ENCODE results near the gene PTGR3.
"Not testable (repeated sequence)": the region's sequence is repeated elsewhere in the genome, so short reads cannot be mapped to it uniquely, and the experiment has no call there.

Gene PTGR3

DNA sequence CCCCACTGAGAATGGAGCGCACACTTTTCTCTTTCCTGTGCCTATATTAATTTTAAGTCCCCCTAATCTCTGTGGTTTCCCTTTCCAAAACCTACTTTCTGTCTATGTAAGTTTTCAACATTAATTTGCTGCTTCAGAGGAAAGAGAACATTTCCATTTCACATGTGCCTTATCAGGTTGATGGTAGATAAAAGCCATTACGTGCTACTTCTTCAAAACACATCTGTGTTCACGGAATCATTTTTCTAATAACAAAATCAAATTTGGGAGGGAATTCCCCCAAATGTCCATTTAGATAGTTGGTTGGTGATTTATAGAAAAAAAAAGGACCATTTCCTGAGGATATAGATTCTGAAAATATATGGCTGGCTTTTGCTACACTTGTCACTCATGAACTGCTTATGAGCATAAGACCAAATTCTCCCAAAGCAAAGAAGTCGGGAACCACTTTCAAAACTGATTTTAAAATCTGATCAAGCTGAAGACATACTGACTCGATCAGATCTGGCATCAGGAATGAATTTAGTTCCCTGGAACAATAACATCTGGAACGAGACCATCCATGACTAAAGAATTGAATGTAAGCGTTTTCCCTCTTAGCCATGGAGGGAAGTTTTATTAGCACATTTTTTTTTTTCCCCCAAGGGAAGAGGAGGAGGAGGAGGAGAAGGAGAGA, 8.2 kb downstream of the PTGR3 start:
- no peaks in the 10 kb centered on the region for H3K9me3 ChIP-seq (ENCODE audit: severe bottlenecking)
- H3K27ac ChIP-seq, result no peak overlapping the region
- DNase-seq, result no peak
- H3K27me3 ChIP-seq (ENCODE audit: insufficient read depth, low read depth, severe bottlenecking), result no peaks in the 10 kb centered on the region
- no peak overlapping the region for H3K4me3 ChIP-seq (ENCODE audit: low read depth, low read length)
- peaks cover 25% of the 10 kb centered on the region for H3K36me3 ChIP-seq
- TF ChIP-seq, protein P1, sequence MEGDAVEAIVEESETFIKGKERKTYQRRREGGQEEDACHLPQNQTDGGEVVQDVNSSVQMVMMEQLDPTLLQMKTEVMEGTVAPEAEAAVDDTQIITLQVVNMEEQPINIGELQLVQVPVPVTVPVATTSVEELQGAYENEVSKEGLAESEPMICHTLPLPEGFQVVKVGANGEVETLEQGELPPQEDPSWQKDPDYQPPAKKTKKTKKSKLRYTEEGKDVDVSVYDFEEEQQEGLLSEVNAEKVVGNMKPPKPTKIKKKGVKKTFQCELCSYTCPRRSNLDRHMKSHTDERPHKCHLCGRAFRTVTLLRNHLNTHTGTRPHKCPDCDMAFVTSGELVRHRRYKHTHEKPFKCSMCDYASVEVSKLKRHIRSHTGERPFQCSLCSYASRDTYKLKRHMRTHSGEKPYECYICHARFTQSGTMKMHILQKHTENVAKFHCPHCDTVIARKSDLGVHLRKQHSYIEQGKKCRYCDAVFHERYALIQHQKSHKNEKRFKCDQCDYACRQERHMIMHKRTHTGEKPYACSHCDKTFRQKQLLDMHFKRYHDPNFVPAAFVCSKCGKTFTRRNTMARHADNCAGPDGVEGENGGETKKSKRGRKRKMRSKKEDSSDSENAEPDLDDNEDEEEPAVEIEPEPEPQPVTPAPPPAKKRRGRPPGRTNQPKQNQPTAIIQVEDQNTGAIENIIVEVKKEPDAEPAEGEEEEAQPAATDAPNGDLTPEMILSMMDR (IDR thresholded peaks at IDR 0.05; ENCODE audit: low read depth, low read length), result no peak

DNA sequence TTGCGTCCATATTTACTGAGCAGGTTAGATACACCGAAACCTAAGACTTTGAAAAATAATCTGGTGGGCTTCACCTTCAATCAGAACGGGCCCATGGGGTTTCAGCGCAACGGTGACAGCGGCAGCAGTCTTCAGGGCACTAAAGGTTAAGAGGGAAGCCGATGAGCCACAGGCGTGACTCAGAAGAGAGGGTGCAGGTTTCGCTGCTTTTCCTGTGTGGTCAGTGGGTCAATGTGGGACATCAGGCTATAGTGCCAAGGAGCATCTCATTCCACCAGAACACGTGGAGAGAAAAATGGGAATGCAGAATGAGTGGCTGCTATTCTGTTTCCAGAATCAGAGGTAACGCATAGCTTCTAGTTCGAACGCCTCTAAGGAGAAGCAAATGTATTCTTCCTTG, 8.9 kb downstream of the PTGR3 start:
- no peak for DNase-seq
- Histone ChIP-seq H3K9me3 (ENCODE audit: severe bottlenecking) (no peaks in the 10 kb centered on the region), H3K4me3 (ENCODE audit: low read depth, low read length) (no peak overlapping the region)

DNA sequence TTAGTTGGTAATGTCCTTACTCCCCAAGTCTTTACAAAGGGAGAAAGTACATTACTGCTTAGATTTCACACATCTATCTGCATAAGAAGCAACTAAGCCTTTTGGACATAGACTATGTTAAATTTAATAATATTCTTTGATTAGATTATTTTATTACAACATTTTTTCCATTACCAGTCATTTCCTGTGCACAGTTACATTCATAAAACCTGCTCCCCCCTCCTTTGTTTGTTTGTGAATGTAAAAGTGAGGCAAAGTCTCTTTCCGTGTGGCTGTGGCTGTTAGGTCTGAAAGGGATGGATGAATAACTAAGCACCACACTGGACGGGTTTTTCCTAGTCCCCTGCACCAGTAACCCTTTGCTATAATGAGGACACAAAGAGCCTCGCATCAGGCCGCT, 9.6 kb downstream of the PTGR3 start:
- Histone ChIP-seq H3K27me3 (ENCODE audit: insufficient read depth, low read depth, severe bottlenecking) (no peaks in the 10 kb centered on the region), H3K27ac (no peak overlapping the region), H3K4me3 (ENCODE audit: low read depth, low read length) (no peak overlapping the region), H3K36me3 (peaks cover 25% of the 10 kb centered on the region), H3K9me3 (ENCODE audit: severe bottlenecking) (no peaks in the 10 kb centered on the region)
- TF ChIP-seq, protein P1 (IDR thresholded peaks at IDR 0.05; ENCODE audit: low read depth, low read length), result no peak
- no peak for DNase-seq

More for the DNA sequence above, 8.9 kb downstream of the PTGR3 start:
- peaks cover 25% of the 10 kb centered on the region for H3K36me3 ChIP-seq
- H3K27ac ChIP-seq, result no peak overlapping the region
- no peaks in the 10 kb centered on the region for H3K27me3 ChIP-seq (ENCODE audit: insufficient read depth, low read depth, severe bottlenecking)
- TF ChIP-seq, protein P1 (IDR thresholded peaks at IDR 0.05; ENCODE audit: low read depth, low read length), result no peak

- TF ChIP-seq, protein P1 (IDR thresholded peaks at IDR 0.05; ENCODE audit: low read depth, low read length), result no peak
Observed at GRCh38 chr18:75198036-75198435, 10.9 kb downstream of the PTGR3 start.

DNA sequence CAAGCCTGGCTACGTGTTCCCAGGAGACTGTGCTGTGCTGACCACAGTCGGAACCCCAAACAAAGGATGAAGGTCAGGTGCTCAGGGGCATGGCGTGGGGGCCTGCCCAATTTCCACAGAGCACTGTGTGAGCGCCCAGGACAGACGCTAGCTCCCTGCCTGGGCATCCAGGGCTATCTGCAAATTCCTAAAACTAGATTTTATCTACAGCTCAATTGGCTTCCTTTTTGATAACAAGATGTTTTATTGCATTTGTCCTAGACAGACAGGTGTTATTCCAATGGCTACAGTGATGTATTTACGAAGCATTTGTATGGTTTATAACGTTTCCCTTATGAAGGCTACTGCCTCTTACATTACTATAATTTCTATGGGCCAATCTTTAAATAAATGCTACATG, 16.0 kb downstream of the PTGR3 start:
- TF ChIP-seq, protein P1 (IDR thresholded peaks at IDR 0.05; ENCODE audit: low read depth, low read length), result no peak
- Histone ChIP-seq H3K36me3 (no peaks in the 10 kb centered on the region), H3K27me3 (ENCODE audit: insufficient read depth, low read depth, severe bottlenecking) (no peaks in the 10 kb centered on the region), H3K9me3 (ENCODE audit: severe bottlenecking) (no peaks in the 10 kb centered on the region), H3K4me3 (ENCODE audit: low read depth, low read length) (no peak overlapping the region), H3K27ac (no peak overlapping the region)
- no peak for DNase-seq

More at GRCh38 chr18:75198036-75198435, 10.9 kb downstream of the PTGR3 start:
- Histone ChIP-seq H3K27ac (no peak overlapping the region), H3K9me3 (ENCODE audit: severe bottlenecking) (no peaks in the 10 kb centered on the region), H3K27me3 (ENCODE audit: insufficient read depth, low read depth, severe bottlenecking) (no peaks in the 10 kb centered on the region), H3K4me3 (ENCODE audit: low read depth, low read length) (no peak overlapping the region), H3K36me3 (peaks cover 25% of the 10 kb centered on the region)
- DNase-seq, result no peak

DNA sequence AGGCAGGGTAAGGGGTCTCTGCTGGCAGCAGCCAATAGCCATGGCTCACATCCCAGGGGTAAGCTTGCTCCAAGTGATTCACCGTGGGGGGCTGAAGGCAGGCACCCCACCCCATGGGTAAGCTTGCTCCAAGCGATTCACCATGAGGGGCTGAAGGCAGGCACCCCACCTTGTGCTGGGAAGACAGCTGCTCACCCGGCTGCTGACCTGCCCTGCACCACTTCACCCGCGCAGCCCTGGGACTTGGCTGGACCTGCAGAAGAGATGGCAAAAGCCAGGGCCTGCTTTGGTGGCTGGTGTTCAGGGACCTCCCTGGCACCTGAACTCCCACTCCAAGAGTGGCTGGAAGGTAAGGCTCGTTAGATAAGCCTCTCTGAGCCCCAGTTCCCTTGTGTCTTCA, 19.2 kb downstream of the PTGR3 start:
- Histone ChIP-seq H3K9me3 (ENCODE audit: severe bottlenecking) (no peaks in the 10 kb centered on the region), H3K36me3 (no peaks in the 10 kb centered on the region), H3K4me3 (ENCODE audit: low read depth, low read length) (no peak overlapping the region), H3K27ac (no peak overlapping the region), H3K27me3 (ENCODE audit: insufficient read depth, low read depth, severe bottlenecking) (no peaks in the 10 kb centered on the region)
- no peak for DNase-seq
- TF ChIP-seq, protein P1 (IDR thresholded peaks at IDR 0.05; ENCODE audit: low read depth, low read length), result no peak

GRCh38 chr18:75187702-75188101, 21.2 kb downstream of the PTGR3 start:
- H3K36me3 ChIP-seq; H3K27ac ChIP-seq; H3K27me3 ChIP-seq (ENCODE audit: insufficient read depth, low read depth, severe bottlenecking); H3K4me3 ChIP-seq (ENCODE audit: low read depth, low read length); H3K9me3 ChIP-seq (ENCODE audit: severe bottlenecking); DNase-seq: not testable (repeated sequence)
